Central memory CD8-positive, alpha-beta T cell (primary cell): ENCODE measurements around the gene PDGFRB.

ENCODE experiments used
- ATAC-seq: fragments of 150-1000 bp; cut with Tn5 transposase; replicated peaks from 2 replicates; pipeline ENCODE4 v1.10.0; 2022; ENCODE audit warnings: mild to moderate bottlenecking, moderate FRiP score, moderate number of reproducible peaks; ENCODE audit not compliant: poor library complexity, severe bottlenecking; ENCODE audit errors: extremely low read depth
- DNase-seq, 2 donors: peaks; one replicate each; pipeline ENCODE4 v3.0.0; 2021; ENCODE audit warnings: low spot score in 2 of 2
- H3K27ac Mint-ChIP-seq: one replicate; pipeline ENCODE4 v1.8.0; 2022; ENCODE audit warnings: low read depth, mild to moderate bottlenecking, moderate library complexity, mixed read lengths
- H3K27me3 Mint-ChIP-seq: one replicate; pipeline ENCODE4 v1.8.0; 2022; ENCODE audit warnings: mixed read lengths
- H3K36me3 Mint-ChIP-seq: one replicate; pipeline ENCODE4 v1.8.0; 2022; ENCODE audit warnings: mild to moderate bottlenecking, moderate library complexity, mixed read lengths; ENCODE audit not compliant: insufficient read depth
- H3K4me1 Mint-ChIP-seq: one replicate; pipeline ENCODE4 v1.8.0; 2022; ENCODE audit warnings: mixed read lengths
- H3K4me3 Mint-ChIP-seq: one replicate; pipeline ENCODE4 v1.8.0; 2022; ENCODE audit warnings: mild to moderate bottlenecking, moderate library complexity, mixed read lengths
- H3K9me3 Mint-ChIP-seq: one replicate; pipeline ENCODE4 v1.8.0; 2022; ENCODE audit warnings: mixed read lengths

The PDGFRB gene

DNA sequence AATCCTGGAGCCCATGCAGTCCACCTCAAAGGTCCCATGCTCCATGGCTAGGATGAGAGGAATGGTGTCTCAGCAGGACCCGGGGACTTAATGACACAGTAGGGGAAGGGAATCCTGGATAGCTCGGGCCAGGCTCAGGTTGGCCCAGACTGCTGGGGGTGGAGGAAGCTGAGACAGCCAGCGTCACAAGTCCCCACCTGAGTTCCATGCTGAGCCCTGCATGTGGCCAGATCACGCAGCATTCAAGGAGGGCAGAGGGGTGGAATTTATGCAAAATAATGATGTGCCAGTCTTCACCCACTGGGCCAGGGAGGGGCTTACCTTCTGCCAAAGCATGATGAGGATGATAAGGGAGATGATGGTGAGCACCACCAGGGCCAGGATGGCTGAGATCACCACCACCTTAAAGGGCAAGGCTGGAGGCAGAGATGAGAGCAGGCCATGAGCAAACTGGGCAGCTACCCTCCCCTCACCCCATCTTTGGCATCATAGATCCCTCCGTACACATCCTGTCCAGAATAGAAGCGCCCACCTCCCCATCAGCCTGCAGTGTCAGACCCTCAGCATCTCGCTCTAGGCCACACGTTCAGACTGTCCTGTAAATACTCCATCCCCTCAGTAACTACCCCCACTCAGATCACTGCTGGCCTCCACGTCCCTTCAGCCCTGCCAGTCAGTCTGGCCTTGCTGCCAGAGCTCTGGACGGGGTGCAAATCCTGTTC, 29.3 kb downstream of the PDGFRB start:
- Mint-ChIP-seq H3K4me1 (peaks cover 23% of the 10 kb centered on the region), H3K4me3 (no peak overlapping the region), H3K36me3 (peaks cover 2% of the 10 kb centered on the region), H3K9me3 (no peaks in the 10 kb centered on the region), H3K27ac (no peak overlapping the region), H3K27me3 (no peaks in the 10 kb centered on the region)
- DNase-seq (no peak), ATAC-seq (no peak)

DNA sequence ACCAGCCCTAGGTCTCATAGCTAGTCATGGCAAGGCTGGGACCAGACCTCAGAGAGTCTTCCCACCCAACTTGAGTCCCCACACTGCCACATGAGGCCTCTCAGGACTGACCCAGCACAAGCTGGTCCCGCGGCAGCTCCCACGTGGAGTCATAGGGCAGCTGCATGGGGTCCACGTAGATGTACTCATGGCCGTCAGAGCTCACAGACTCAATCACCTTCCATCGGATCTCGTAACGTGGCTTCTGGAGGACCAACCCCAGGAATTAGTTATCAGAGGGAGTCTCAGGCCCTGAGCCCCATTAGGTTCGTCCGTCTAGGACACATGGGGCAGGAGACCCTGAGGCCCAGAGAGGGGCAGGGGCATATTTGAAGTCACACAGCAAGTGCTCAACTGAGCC, 30.3 kb downstream of the PDGFRB start:
- ATAC-seq (no peak), DNase-seq (no peak)
- H3K4me1 Mint-ChIP-seq: peaks cover 13% of the 10 kb centered on the region
- H3K36me3 Mint-ChIP-seq: peaks cover 2% of the 10 kb centered on the region
- H3K9me3 Mint-ChIP-seq: no peaks in the 10 kb centered on the region
- H3K27me3 Mint-ChIP-seq: no peaks in the 10 kb centered on the region
- no peak overlapping the region for H3K27ac Mint-ChIP-seq
- H3K4me3 Mint-ChIP-seq: no peak overlapping the region

GRCh38 chr5:150124596-150124995, 31.0 kb downstream of the PDGFRB start:
- no peak for ATAC-seq
- no peak overlapping the region for H3K27ac Mint-ChIP-seq

GRCh38 chr5:150124111-150124557, 31.5 kb downstream of the PDGFRB start:
- Mint-ChIP-seq H3K27ac (no peak overlapping the region), H3K4me3 (no peak overlapping the region), H3K27me3 (no peaks in the 10 kb centered on the region), H3K36me3 (peaks cover 2% of the 10 kb centered on the region), H3K9me3 (no peaks in the 10 kb centered on the region), H3K4me1 (peaks cover 6% of the 10 kb centered on the region)
- DNase-seq (no peak), ATAC-seq (no peak)

More at GRCh38 chr5:150124596-150124995, 31.0 kb downstream of the PDGFRB start:
- no peak for DNase-seq
- Mint-ChIP-seq H3K9me3 (no peaks in the 10 kb centered on the region), H3K4me3 (no peak overlapping the region), H3K27me3 (no peaks in the 10 kb centered on the region), H3K4me1 (peaks cover 6% of the 10 kb centered on the region), H3K36me3 (peaks cover 2% of the 10 kb centered on the region)

- H3K4me1 Mint-ChIP-seq: peaks cover 6% of the 10 kb centered on the region
- H3K4me3 Mint-ChIP-seq: no peak overlapping the region
- no peak overlapping the region for H3K27ac Mint-ChIP-seq
- DNase-seq: no peak
- no peaks in the 10 kb centered on the region for H3K27me3 Mint-ChIP-seq
- no peak for ATAC-seq
- no peaks in the 10 kb centered on the region for H3K9me3 Mint-ChIP-seq
- peaks cover 2% of the 10 kb centered on the region for H3K36me3 Mint-ChIP-seq
These were observed 32.1 kb downstream of the PDGFRB start for GRCh38 chr5:150123542-150123941.

DNA sequence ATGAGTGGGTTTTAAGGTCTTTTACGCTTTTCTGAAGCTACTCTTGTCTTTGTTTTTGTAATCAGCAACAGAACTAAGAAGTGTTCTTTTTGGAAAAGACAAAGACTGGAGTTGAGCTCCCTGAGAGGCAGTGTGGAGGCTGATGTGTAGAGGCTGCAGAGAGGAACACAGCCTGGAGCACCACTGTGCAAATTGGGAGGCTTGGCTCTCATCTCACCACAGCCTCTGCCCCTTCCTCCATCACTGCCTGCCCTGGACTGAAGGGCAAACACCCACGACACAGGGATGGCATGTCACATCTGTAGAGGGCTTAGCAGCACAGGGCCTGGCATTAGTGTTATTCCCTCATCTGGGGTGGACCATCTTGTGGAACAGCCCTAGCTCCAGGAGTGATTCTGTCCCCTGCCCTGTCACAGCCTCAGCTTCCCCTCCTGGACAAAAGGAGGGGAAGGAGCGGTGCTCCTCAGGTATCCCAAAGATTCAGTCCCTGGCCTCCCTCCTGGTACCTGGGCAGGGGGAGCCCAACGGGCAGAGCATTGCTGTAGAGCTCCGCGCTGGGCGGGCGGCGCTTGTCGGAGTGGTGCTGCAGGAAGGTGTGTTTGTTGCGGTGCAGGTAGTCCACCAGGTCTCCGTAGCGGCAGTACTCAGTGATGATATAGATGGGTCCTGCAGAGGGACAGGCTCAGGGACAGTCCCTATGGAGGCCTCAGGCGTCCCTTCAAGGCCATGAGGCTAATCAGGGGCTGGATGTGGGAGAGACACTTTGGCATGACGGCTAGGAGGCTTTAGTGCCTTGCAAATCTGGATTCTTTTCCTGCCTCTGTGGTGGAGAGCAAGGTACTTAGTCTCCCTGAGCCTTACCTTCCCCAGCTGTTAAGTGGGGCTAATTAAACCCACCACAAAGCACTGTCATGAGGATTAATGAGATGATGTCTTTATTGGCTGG, 32.8 kb downstream of the PDGFRB start:
- Mint-ChIP-seq H3K4me1 (peaks cover 6% of the 10 kb centered on the region), H3K4me3 (no peak overlapping the region), H3K27me3 (no peaks in the 10 kb centered on the region), H3K9me3 (no peaks in the 10 kb centered on the region), H3K27ac (no peak overlapping the region), H3K36me3 (peaks cover 2% of the 10 kb centered on the region)
- DNase-seq (no peak), ATAC-seq (no peak)

DNA sequence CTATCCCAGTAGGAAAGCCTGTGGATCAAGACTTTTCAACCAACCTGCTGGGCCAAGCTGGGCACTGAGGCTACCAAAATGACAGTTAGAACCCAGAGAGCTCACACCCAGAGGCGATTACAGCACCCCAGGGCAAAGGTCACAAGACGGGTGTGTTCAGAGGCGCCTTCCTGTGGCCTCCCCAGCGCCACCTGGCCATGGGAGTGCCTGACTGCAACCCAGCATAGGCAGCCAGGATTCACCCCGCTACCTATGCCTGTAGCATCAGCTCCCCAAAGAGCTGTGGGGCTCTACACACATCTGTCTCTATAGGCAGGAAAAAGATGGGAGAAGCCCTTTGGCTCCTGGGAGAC, 33.5 kb downstream of the PDGFRB start:
- H3K9me3 Mint-ChIP-seq: no peaks in the 10 kb centered on the region
- H3K4me3 Mint-ChIP-seq: no peak overlapping the region
- ATAC-seq (no peak), DNase-seq (no peak)
- H3K27ac Mint-ChIP-seq: no peak overlapping the region
- peaks cover 6% of the 10 kb centered on the region for H3K4me1 Mint-ChIP-seq
- H3K27me3 Mint-ChIP-seq: no peaks in the 10 kb centered on the region
- peaks cover 1% of the 10 kb centered on the region for H3K36me3 Mint-ChIP-seq

GRCh38 chr5:150121448-150122157, 34.0 kb downstream of the PDGFRB start:
- ATAC-seq (no peak), DNase-seq (no peak)
- Mint-ChIP-seq H3K4me3 (no peak overlapping the region), H3K4me1 (peaks cover 6% of the 10 kb centered on the region), H3K36me3 (no peaks in the 10 kb centered on the region), H3K27me3 (no peaks in the 10 kb centered on the region), H3K27ac (no peak overlapping the region), H3K9me3 (no peaks in the 10 kb centered on the region)

- peaks cover 6% of the 10 kb centered on the region for H3K4me1 Mint-ChIP-seq
- ATAC-seq (no peak), DNase-seq (no peak)
- no peaks in the 10 kb centered on the region for H3K36me3 Mint-ChIP-seq
- no peaks in the 10 kb centered on the region for H3K27me3 Mint-ChIP-seq
- no peak overlapping the region for H3K27ac Mint-ChIP-seq
- H3K4me3 Mint-ChIP-seq: no peak overlapping the region
- no peaks in the 10 kb centered on the region for H3K9me3 Mint-ChIP-seq
These were observed 34.8 kb downstream of the PDGFRB start for GRCh38 chr5:150120617-150121447.

DNA sequence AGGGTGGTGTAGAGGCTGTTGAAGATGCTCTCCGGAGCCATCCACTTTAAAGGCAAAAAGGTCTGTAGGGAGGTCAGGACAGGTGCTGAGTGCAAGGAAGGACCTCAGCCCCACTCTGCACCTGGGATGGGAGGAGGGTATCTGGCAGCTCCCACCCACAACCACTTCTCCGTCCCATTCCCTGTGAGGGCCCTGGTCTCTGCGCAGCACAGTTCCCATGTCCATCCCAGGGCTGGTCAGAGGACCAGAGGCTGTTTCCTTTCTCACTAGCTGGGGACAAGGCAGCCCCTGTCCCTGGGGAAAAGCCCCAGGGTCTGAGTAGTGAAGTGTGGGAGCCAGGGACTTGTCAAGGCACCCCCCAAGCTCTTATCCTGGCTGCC, 35.6 kb downstream of the PDGFRB start:
- Mint-ChIP-seq H3K4me3 (no peak overlapping the region), H3K27ac (no peak overlapping the region), H3K4me1 (peaks cover 6% of the 10 kb centered on the region), H3K9me3 (no peaks in the 10 kb centered on the region), H3K27me3 (no peaks in the 10 kb centered on the region), H3K36me3 (no peaks in the 10 kb centered on the region)
- DNase-seq: no peak
- ATAC-seq: no peak

GRCh38 chr5:150119421-150120061, 36.1 kb downstream of the PDGFRB start:
- Mint-ChIP-seq H3K36me3 (no peaks in the 10 kb centered on the region), H3K27me3 (no peaks in the 10 kb centered on the region), H3K4me1 (peaks cover 6% of the 10 kb centered on the region), H3K27ac (no peak overlapping the region), H3K9me3 (no peaks in the 10 kb centered on the region), H3K4me3 (no peak overlapping the region)
- ATAC-seq (no peak), DNase-seq (no peak)
